Measurements from ENCODE around the gene IGFBP5. TPM values are rescaled to one million over a fixed set of nuclear protein-coding genes. Genes with fewer than 3 reads are reported as not detected.

The IGFBP5 gene
- total RNA-seq, 1 donor from 2014 or later: 169 TPM

DNA sequence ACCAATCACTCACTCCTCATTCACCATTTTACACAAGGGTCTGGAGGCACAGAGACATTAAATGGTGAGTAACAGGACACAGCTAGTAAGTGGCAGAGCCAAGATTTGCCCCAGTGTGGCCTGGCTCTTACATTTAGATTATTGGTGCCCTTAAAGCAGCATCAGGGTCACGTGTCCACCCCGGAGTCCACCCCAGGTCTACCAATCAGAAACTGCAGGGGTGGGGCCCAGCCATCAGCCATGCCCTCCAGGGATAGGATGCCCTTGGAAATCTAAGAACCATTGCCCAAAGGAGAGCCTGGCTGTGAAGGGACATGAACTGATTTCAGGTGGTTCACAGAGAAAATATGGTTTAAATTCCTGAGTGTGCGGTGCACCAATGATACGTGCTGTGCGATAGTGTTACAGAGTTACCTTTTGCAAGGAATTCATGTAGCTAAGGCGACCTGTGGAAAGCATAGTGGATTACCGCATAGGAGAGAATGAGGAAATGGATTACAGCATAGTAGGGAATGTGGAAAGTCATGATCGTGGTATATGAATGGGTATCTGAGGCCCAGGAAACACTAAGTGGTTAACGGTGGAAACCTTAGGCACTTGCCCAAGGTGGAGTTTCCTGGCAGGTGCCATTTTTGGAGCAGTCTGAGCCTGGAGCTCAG lies 17.8 kb downstream of the IGFBP5 start:
- DNase-seq (no peak), ATAC-seq (no peak)
- no peaks in the 10 kb centered on the region for H3K36me3 ChIP-seq
- H3K9me3 ChIP-seq: no peaks in the 10 kb centered on the region
- peaks cover 5% of the 10 kb centered on the region for H3K4me1 ChIP-seq
- TF ChIP-seq, protein P1, sequence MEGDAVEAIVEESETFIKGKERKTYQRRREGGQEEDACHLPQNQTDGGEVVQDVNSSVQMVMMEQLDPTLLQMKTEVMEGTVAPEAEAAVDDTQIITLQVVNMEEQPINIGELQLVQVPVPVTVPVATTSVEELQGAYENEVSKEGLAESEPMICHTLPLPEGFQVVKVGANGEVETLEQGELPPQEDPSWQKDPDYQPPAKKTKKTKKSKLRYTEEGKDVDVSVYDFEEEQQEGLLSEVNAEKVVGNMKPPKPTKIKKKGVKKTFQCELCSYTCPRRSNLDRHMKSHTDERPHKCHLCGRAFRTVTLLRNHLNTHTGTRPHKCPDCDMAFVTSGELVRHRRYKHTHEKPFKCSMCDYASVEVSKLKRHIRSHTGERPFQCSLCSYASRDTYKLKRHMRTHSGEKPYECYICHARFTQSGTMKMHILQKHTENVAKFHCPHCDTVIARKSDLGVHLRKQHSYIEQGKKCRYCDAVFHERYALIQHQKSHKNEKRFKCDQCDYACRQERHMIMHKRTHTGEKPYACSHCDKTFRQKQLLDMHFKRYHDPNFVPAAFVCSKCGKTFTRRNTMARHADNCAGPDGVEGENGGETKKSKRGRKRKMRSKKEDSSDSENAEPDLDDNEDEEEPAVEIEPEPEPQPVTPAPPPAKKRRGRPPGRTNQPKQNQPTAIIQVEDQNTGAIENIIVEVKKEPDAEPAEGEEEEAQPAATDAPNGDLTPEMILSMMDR (IDR thresholded peaks at IDR 0.05): no peak
- H3K27ac ChIP-seq: no peak overlapping the region
- intact Hi-C loops (cut with DNase I): no loop called here
- no peak overlapping the region for H3K4me3 ChIP-seq
- no peaks in the 10 kb centered on the region for H3K27me3 ChIP-seq

DNA sequence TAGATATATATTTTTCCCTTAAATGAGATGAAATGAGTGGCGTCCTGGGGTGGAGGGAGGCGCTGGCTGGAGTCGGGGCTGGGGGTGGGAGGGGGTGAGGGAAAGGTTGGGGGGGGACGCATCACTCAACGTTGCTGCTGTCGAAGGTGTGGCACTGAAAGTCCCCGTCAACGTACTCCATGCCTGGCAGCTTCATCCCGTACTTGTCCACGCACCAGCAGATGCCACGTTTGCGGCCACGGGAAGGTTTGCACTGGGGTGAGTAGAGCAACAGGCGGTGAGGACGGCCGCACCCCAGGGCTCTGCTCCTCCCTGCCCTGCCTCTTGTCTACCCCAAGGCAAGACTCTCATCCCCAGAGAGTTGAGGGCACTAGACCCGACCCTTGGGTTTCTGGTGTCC lies 18.7 kb downstream of the IGFBP5 start:
- no peaks in the 10 kb centered on the region for H3K4me1 ChIP-seq
- TF ChIP-seq, protein P1 (IDR thresholded peaks at IDR 0.05): no peak
- DNase-seq (no peak), ATAC-seq (no peak)
- no peaks in the 10 kb centered on the region for H3K9me3 ChIP-seq
- H3K27me3 ChIP-seq: no peaks in the 10 kb centered on the region
- H3K4me3 ChIP-seq: no peak overlapping the region
- intact Hi-C loops (cut with DNase I): no loop called here
- no peaks in the 10 kb centered on the region for H3K36me3 ChIP-seq
- H3K27ac ChIP-seq: no peak overlapping the region

DNA sequence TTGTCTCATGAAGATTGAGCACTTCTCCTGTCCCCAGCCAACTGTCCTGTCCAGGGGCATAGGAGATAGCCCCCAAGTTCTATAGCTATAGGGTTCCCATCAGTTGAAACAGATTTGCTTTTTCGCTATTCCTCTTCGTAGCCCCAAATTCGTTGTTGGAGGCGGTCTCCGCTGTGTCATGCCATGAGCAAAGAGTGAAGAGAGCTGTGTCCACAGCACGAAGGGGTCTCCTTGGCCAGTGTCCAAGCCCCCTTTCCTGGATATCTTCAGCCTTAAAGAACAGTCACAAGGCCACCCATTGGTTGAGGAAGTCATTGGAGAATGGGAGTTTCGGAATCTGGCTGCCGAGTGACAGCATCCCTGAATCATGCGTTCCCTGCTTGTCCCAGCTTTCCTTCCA lies 21.0 kb downstream of the IGFBP5 start:
- no peaks in the 10 kb centered on the region for H3K4me1 ChIP-seq
- no peaks in the 10 kb centered on the region for H3K9me3 ChIP-seq
- TF ChIP-seq, protein P1 (IDR thresholded peaks at IDR 0.05): no peak
- ATAC-seq: no peak
- no peak for DNase-seq
- intact Hi-C loops (cut with DNase I): no loop called here
- no peak overlapping the region for H3K27ac ChIP-seq
- H3K36me3 ChIP-seq: no peaks in the 10 kb centered on the region
- no peak overlapping the region for H3K4me3 ChIP-seq
- H3K27me3 ChIP-seq: no peaks in the 10 kb centered on the region

DNA sequence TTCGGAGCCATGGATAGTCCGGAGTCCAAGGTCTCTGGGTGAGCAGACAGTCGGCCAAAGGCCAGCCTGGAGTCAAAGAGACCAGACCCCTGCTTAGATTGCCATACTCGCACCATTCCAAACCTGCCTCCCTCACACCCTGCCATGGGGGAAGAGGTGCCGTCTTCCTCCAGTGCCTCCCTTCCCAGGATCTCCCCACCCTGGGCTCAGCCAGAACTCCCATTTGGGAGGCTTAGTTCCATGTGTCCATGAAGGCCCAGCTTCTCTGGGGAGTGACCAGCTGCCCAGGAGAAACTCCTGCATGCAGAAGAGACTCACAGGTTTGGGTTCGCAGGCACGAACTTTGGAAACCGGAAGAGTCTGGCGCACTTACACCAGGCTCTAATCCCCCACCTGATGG lies 21.7 kb downstream of the IGFBP5 start:
- Histone ChIP-seq H3K36me3 (no peaks in the 10 kb centered on the region), H3K9me3 (no peaks in the 10 kb centered on the region), H3K27ac (no peak overlapping the region), H3K4me1 (no peaks in the 10 kb centered on the region), H3K4me3 (no peak overlapping the region), H3K27me3 (no peaks in the 10 kb centered on the region)
- intact Hi-C loops (cut with DNase I): no loop called here
- TF ChIP-seq, protein P1 (IDR thresholded peaks at IDR 0.05): no peak
- DNase-seq (no peak), ATAC-seq (no peak)

DNA sequence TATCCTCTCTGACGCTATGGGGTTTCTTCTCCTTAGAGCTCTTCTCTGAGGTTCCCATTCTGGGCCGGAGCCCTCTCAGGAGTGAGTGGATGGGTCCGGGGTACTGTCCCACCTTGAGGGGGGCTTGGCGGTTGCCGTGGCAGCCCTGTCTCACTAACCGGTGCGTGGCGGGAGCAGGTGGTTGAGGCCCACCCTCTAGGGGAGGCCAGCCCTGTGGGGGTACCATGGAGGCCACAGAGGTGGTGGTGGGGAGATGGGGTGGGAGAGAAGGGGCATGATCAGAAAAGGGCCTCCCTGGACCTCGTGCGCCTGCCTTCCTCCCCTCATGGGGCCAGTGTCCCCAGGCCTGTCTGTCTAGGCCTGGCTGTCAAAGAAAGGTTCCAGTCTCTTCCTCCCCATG lies 22.3 kb downstream of the IGFBP5 start:
- TF ChIP-seq, protein P1 (IDR thresholded peaks at IDR 0.05): no peak
- no peaks in the 10 kb centered on the region for H3K4me1 ChIP-seq
- H3K36me3 ChIP-seq: no peaks in the 10 kb centered on the region
- H3K4me3 ChIP-seq: no peak overlapping the region
- no peaks in the 10 kb centered on the region for H3K9me3 ChIP-seq
- H3K27me3 ChIP-seq: no peaks in the 10 kb centered on the region
- no peak for ATAC-seq
- no peak for DNase-seq
- intact Hi-C loops (cut with DNase I): no loop called here
- no peak overlapping the region for H3K27ac ChIP-seq

DNA sequence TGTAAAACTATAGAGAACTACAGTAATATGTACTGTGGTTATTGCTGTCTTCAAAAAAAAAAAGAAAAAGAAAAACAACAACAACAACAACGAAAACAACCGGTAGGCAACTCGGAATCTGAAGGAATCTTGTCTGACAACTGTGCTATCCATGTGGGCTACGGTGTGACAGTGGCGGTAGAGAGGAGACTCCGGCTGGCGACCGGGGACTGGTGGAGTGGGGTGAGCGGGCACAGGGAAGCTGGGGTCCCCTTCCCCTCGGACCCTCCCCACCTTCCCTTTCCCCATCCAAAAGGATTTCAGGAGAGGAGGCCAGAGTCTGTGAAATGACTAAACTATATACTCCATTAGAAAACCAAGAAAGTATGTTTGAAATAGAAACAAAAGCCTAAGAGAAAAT lies 22.9 kb downstream of the IGFBP5 start:
- intact Hi-C loops (cut with DNase I): no loop called here
- no peak for ATAC-seq
- TF ChIP-seq, protein P1 (IDR thresholded peaks at IDR 0.05): no peak
- H3K4me3 ChIP-seq: no peak overlapping the region
- H3K4me1 ChIP-seq: no peaks in the 10 kb centered on the region
- no peak for DNase-seq
- H3K9me3 ChIP-seq: no peaks in the 10 kb centered on the region
- no peaks in the 10 kb centered on the region for H3K36me3 ChIP-seq
- no peak overlapping the region for H3K27ac ChIP-seq
- no peaks in the 10 kb centered on the region for H3K27me3 ChIP-seq
